AG10803 (cell line): ENCODE measurements around the gene CCT4.

ENCODE experiments used
- DNase-seq: peaks from one replicate; pipeline ENCODE4 v3.0.0; 2010; ENCODE audit warnings: low read depth
- H3K4me3 ChIP-seq: 2 replicates; pipeline ENCODE4 v1.5.1; 2011; ENCODE audit warnings: mild to moderate bottlenecking, low read length, control low read depth
- CTCF ChIP-seq: conservative IDR thresholded peaks from 2 replicates; pipeline ENCODE4 v1.5.1; 2011; ENCODE audit warnings: mild to moderate bottlenecking, low read length, control low read depth, inconsistent platforms

CCT4 gene

GRCh38 chr2:61833971-61834370, 54.5 kb downstream of the CCT4 start:
- H3K4me3 ChIP-seq = no peak overlapping the region
- no peak for DNase-seq
- no peak for TF ChIP-seq CTCF

GRCh38 chr2:61832183-61832841, 56.1 kb downstream of the CCT4 start:
- no peak for DNase-seq
- no peak for TF ChIP-seq CTCF
- no peak overlapping the region for H3K4me3 ChIP-seq

- H3K4me3 ChIP-seq = no peak overlapping the region
- DNase-seq = no peak
Observed at GRCh38 chr2:61822255-61822654, 66.2 kb downstream of the CCT4 start.

More at GRCh38 chr2:61822255-61822654, 66.2 kb downstream of the CCT4 start:
- TF ChIP-seq CTCF = no peak
